Ishikawa (cell line): ENCODE measurements around the gene SP5.

Experiments
- CEBPB ChIP-seq: IDR thresholded peaks from 2 replicates; pipeline ENCODE4 v1.6.1; 2012
- CREB1 ChIP-seq: IDR thresholded peaks from 2 replicates; pipeline ENCODE4 v1.6.1; 2012; ENCODE audit warnings: low read depth
- EGR1 ChIP-seq: IDR thresholded peaks from 2 replicates; pipeline ENCODE4 v1.6.1; 2012
- EP300 ChIP-seq: IDR thresholded peaks from 2 replicates; pipeline ENCODE4 v1.6.1; 2012; ENCODE audit warnings: borderline replicate concordance
- FOXM1 ChIP-seq: IDR thresholded peaks from 2 replicates; pipeline ENCODE4 v1.6.1; 2012; ENCODE audit warnings: low read depth, borderline replicate concordance
- NFIC ChIP-seq: IDR thresholded peaks from 2 replicates; pipeline ENCODE4 v1.6.1; 2012
- RAD21 ChIP-seq: IDR thresholded peaks from 2 replicates; pipeline ENCODE4 v1.6.1; 2012; ENCODE audit warnings: low read depth
- TAF1 ChIP-seq: IDR thresholded peaks from 2 replicates; pipeline ENCODE4 v1.6.1; 2012; ENCODE audit warnings: low read depth, mild to moderate bottlenecking
- TEAD4 ChIP-seq: IDR thresholded peaks from 2 replicates; pipeline ENCODE4 v1.6.1; 2012
- USF1 ChIP-seq: IDR thresholded peaks from 2 replicates; pipeline ENCODE4 v1.6.1; 2012

GRCh38 chr2:170669909-170670308, 45.2 kb upstream of the SP5 start:
- TF ChIP-seq USF1 (no peak), NFIC (no peak), FOXM1 (no peak), EGR1 (no peak), RAD21 (no peak), EP300 (no peak), TEAD4 (no peak), CEBPB (no peak), TAF1 (no peak), CREB1 (no peak)
